T47D (cell line): ENCODE measurements around the gene TERB2.
"Not testable (repeated sequence)": the region's sequence is repeated elsewhere in the genome, so short reads cannot be mapped to it uniquely, and the experiment has no call there.

ENCODE experiments used
- DNase-seq, 2 experiments: peaks; one replicate each; pipeline versions ENCODE4 v3.0.0 to v3.0.0-alpha.2; 2011 to 2012; ENCODE audit warnings: low read depth in 1 of 2, low spot score in 1 of 2
- JUND ChIP-seq: IDR thresholded peaks from 2 replicates; pipeline ENCODE4 v1.6.1; 2012; ENCODE audit warnings: low read depth
- in situ Hi-C: cut with HindIII; loops from 2 replicates; pipeline ENCODE4 v1.10.0; 2016; ENCODE audit warnings: low sequenced_read_pairs, low pct_unique_long_range_greater_than_20kb

TERB2 gene, protein sequence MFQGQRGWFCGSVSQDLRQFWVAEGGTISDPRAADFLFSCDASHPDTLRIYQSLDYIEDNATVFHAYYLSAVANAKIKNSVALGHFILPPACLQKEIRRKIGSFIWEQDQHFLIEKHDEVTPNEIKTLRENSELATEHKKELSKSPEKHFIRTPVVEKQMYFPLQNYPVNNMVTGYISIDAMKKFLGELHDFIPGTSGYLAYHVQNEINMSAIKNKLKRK

DNA sequence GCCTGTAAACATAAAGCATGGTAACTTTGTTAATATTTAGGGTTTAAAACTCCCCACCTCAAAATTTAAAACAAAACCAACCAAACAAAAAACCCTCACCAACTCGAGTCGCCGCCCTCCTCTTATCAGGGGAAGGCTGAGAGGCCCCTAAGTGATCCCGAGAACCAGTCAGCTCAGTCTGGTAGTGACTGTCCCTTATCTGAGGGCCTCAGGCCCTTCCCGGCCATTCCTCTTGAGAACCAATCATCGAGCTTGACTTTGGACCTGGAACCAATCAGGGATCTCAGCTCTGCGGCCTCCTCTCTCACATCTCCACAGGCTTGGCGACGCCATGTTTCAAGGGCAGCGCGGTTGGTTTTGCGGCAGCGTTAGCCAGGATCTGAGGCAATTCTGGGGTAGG, at the start of gene TERB2:
Gene TERB2, plus strand, starts transcription at position 300 of the 400 bp plus-strand sequence. Its CDS starts 32 bp downstream, at position 332.
- in situ Hi-C loops: no loop called here
- DNase-seq: no peak
- no peak for TF ChIP-seq JUND

DNA sequence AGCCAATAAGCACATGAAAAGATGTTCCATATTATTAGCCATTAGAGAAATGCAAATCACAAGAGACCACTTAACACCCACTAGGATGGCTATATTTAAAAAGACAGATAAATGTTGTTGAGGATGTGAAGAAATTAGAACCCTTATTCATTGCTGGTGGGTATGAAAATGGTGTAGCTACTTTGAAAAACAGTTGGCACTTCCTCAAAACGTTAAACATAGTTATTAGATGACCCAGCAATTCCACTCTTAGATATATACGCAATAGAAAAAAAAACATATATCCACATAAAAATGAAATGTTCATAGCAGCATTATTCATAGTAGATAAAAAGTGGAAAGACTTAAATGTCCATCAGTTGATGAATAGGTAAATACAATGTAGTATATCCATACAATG, 47.1 kb upstream of the TERB2 start:
- no peak for DNase-seq
- in situ Hi-C loops: no loop called here
- TF ChIP-seq JUND: no peak

DNA sequence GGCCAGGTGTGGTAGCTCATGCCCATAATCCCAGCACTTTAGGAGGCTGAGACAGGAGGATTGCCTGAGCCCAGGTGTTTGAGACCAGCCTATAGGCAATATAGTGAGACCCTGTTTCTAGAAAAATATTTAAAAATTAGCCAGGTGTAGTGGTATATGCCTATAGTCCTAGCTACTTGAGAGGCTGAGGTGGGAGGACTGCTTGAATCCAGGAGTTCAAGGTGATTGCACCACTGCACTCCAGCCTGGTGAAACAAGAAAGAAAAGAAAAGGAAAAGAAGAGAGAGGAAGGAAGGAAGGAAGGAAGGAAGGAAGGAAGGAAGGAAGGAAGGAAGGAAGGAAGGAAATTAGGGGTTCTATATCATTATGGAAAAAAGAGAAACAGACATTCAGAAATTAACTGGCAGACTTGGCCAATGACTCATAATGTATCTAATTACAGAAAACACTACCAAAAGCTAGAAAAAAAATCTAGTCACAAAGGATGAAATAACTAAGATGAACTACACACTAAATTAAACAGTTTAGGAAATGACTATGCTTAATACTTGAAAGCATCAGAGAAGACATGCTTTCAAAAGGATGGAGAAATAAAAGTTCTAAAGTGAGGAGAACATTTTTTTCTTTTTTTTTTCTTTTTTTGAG, 45.4 kb upstream of the TERB2 start:
- DNase-seq: no peak
- in situ Hi-C loops: no loop called here
- no peak for TF ChIP-seq JUND

DNA sequence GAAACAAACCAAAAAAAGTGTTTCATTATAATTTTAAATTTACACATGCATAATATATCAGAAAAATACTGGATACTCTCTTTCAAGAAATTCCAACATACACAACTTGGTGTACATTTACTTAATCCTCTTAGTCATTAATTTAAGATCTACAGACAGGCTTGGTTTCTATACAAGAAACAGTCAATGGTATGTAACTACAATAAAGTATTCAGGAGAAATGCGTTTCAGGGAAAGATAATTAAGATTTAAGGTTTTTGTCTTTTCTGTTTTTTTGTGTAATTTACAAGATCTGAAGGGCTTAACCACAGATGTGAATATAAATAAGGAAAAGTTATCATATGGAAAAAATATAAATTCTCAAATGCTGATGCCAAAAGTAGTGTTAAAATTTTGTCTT, 44.3 kb upstream of the TERB2 start:
- in situ Hi-C loops, DNase-seq: not testable (repeated sequence)

DNA sequence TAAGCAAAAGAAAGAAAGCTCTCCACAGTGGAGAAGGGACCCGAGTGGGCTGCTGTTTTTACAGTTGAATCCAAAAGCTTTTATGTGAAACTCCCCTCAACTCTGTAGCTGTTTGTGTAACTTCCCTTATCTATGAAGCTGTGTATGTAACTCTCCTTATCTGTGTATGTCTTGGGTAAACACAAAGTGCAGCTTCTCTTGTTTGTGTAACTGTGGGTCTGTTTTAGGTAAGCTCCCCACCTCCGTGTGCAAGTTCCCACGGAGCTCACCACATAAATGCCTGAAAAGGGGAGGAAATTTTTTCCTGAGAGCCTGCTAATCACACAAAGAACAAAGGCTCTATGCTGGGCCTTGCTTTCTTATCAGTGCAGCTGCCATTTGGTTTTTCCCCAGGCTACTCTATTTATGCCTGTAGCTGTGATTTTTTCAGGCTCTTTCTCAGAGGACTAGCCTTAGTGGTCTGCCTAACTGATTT, 43.5 kb upstream of the TERB2 start:
- in situ Hi-C loops, DNase-seq: not testable (repeated sequence)

DNA sequence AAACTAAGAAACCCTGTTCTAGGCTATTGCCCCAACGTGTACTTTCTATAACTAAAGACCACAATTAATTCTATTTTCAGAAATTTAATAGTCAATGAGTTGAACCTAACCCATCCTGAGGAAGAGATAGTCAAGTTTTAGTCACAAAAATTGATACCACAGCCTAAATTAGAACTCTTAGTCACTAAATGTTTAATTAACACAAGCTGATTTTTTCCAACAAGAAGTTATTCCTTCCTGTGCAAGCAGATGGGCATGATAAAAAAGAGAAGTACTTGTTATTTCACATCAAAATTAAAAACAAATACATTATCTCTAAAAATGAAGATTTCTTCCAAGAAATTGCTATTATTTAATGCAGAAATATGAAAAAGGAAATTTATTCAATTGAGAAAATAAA, 38.4 kb upstream of the TERB2 start:
- in situ Hi-C loops: no loop called here
- no peak for DNase-seq
- no peak for TF ChIP-seq JUND

DNA sequence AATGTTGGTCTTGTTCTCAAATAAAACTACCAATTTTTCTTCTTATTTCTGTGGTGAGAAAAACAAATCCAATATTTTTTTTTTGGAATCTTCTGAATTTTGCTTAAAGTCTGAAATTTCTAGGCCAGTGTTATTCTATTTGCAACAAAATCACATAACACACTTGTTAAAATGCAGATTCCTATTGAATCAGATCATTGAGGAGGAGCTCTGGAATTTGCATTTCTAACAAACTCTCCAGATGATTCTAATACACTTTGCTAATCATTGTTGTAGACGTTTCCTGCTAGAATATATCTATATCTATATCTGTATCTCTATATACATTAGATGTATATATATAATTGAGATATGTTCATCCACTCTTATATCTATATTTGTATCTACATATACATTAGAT, 27.8 kb upstream of the TERB2 start:
- DNase-seq, in situ Hi-C loops: not testable (repeated sequence)

DNA sequence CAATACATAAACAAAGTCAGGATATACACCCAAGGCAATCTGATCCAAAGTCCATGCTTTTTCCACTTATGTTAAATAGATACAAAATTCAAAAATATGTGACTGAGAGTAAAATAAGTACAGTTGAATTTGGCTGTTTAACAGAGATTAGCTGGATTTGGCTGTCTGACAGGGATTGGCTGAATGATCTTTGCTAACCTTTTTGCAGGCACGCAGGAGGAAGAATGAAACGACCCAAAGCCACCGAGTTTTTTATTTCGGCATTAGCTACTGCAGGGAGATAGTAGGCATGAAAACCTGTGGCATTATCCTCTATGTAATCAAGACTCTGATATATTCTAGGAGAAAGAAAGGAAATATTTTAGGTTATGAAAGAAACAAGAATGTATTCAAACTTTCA, 26.2 kb upstream of the TERB2 start:
- in situ Hi-C loops, DNase-seq: not testable (repeated sequence)

DNA sequence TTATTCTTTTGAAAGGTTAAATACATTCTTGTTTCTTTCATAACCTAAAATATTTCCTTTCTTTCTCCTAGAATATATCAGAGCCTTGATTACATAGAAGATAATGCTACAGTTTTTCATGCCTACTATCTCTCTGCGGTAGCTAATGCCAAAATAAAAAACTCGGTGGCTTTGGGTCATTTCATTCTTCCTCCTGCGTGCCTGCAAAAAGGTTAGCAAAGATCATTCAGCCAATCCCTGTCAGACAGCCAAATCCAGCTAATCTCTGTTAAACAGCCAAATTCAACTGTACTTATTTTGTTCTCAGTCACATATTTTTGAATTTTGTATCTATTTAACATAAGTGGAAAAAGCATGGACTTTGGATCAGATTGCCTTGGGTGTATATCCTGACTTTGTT, 1.8 kb downstream of the TERB2 start:
- DNase-seq, in situ Hi-C loops: not testable (repeated sequence)

DNA sequence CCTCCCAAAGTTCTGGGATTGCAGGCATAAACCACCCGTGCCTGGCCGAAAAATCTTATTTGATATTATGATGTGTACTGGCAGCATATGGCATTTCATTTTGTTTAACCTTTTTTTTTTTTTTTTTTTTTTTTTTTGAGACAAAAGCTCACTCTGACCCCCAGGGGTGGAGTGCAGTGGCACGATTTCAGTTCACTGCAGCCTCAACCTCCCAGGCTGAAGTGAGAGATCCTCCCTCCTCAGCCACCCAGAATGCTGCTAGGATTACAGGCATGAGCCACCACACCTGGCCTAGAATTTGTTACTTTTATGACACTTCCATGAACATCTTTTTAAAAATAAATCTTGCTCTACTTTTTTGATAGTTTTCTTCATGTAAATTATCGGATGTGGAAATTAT, 12.0 kb downstream of the TERB2 start:
- in situ Hi-C loops: no loop called here
- DNase-seq: no peak

DNA sequence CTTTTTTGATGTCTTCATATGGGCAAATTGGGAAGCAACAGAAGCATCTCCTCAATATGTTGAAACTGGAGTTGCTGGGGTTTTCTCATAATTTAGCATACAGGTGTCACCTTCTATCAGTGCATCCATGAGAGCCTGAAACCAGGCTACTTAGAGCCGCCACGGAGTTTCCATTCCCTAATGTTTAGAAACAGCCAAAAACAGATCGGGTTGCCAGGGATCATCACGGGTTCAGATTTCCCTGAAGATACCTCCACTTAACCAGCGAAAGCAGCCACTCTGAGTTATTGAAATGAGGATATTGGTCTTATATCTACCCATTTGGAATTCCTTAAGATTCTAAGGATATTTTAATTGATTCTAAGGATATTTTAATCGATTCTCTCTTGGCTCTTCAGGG, 14.5 kb downstream of the TERB2 start:
- no peak for DNase-seq
- TF ChIP-seq JUND: no peak
- in situ Hi-C loops: no loop called here

More for the DNA sequence above, 12.0 kb downstream of the TERB2 start:
- no peak for TF ChIP-seq JUND

DNA sequence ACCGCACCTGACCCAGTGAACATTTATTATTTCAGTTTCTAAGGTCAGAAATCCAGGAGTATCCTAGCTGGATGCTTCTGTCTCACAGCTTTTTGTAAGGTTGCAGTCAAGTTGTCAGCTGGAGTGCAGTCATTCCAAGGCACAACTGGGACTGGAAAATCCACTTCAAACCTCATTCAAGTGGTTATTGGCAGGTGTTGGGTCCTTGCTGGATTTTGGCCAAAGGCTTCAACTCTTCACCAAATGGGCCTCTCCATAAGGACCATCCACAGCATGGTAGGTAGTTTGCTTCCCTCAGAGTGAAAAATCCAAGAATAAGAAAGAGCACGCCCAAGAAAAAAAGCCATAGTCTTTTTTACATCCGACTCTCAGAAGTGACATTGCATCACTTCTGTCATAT, 19.7 kb downstream of the TERB2 start:
- DNase-seq, in situ Hi-C loops: not testable (repeated sequence)

DNA sequence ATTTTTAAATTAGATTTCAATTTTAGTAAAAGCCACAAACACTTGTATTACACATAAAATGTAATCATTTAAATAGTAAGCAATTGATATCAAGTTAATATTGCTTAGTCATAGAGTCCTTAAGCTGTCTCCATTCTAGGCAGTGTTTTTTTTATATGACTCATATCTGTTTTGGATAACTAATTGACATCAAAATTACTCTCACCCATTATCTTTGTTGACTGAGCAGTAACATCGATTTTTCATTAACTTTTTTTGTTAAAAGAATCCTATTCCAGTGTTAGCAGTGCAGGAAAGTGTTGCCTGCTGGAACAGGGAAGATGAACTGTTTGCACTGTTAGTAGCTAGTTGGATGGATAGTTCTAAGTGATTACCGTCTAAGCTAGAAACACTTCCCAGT, 21.3 kb downstream of the TERB2 start:
- DNase-seq, in situ Hi-C loops: not testable (repeated sequence)

DNA sequence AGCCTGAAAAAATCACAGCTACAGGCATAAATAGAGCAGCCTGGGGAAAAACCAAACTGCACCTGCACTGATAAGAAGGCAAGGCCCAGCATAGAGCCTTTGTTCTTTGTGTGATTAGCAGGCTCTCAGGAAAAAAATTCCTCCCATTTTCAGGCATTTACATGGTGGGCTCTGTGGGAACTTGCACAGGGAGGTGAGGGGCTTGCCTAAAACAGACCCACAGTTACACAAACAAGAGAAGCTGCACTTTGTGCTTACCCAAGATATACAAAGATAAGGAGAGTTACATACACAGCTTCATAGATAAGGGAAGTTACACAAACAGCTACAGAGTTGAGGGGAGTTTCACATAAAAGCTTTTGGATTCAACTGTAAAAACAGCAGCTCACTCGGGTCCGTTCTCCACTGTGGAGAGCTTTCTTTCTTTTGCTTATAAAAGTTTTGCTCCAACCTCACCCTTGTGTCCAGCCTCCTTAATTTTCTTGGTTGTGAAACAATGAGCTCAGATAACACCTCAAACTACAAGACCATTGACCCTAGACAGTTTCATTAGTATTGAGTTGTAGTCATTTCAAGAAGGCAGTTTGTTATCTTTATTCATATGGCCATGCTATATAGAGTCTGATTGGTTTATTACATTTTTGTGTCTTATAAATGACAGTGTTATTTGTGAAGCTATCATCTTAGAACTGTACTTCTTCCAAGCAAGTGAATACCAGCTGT, 23.3 kb downstream of the TERB2 start:
- in situ Hi-C loops, DNase-seq: not testable (repeated sequence)

DNA sequence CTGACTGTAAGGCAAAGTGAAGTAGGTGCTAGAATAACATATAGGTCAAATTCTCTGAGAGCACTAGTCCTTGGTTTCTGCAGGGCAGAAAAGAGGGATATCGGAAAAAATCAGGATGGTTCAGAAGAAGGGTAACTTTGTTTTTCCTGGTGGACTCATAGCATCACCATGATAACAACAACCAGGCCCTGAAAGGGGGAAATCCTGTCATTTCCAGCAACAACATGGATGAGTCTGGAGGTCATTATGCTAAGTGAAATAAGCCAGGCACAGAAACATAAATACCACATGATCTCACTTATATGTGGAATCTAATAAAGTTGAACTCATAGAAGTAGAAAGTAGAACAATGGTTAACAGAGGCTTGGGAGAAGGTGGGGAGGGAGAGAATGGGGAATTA, 27.7 kb downstream of the TERB2 start:
- DNase-seq, in situ Hi-C loops: not testable (repeated sequence)

DNA sequence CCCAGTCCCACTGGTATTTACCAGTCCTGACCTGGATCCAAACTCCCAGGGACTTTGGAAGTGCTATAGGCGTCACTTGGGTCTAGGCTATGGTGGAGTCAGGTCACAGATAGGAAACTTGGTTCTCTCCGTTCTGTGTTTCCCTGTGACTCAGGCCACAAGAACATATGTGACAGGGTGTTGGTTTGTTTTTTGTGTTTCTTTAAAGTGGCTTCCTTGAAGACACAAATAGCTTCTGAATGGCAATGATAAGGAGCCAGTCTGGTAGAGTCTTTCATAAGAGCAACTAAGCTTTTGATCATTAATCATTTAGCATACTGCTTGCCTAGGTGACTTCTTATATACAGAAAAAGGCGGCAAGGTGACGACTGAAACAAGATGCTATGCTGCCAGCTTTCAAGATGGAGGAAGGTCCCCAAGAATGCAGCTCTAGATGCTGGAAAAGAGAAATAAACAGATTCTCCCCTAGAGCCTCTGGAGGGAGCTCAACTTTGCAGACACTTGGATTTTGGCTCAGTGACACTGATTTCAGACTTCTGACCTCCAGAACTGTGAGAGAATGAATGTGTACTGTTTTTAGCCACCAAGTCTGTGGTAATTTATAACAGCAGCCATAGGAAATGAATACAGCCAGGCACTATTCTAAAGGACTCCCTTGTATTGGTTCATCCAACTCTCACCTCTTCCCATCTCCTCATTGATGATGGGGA, 30.0 kb downstream of the TERB2 start:
- in situ Hi-C loops: not testable (repeated sequence)

DNA sequence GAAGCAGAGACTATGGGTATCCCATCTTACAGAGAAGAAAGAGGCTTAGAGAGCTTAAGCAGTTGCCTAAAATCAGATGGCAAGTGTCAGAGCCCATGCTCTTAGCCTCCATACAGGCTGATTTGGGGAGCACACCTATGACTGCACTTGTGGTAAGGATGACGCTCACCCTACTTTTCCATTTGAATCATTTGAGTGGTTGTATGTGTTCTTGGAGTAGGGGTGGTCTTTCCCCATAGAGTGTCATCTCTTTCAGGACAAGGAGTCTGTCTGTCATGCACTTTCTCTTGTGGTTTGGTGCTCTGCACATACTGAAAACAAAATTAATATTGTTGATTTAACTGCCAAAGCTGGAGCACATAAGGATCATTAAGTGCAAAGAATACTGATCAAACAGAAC, 31.2 kb downstream of the TERB2 start:
- in situ Hi-C loops, DNase-seq: not testable (repeated sequence)

More for the DNA sequence above, 30.0 kb downstream of the TERB2 start:
- not testable (repeated sequence) for DNase-seq
